ENCODE measurements around the gene MTG2.

GRCh38 chr20:62186887-62187866 is 4.3 kb downstream of the MTG2 start:
- TF ChIP-seq EZH2 (IDR thresholded peaks at IDR 0.05; ENCODE audit: low read depth, unreplicated experiment) (no peak), CTCF (conservative IDR thresholded peaks at IDR 0.05; ENCODE audit: low read depth in 2 of 2) (no peak), EZH2phosphoT487 (IDR thresholded peaks at IDR 0.05; ENCODE audit: unreplicated experiment) (no peak)

All from GM23338 (cell line).